NCI-H128 (cell line): ENCODE data around the gene BAG1.

Experiments
- DNase-seq: peaks from one replicate; lab custom pipeline; 2025; ENCODE audit not compliant: unreplicated experiment; lab: John Stamatoyannopoulos, UW

The BAG1 gene

GRCh38 chr9:33245341-33245740 is 19.2 kb downstream of the BAG1 start:
- DNase-seq: no peak

DNA sequence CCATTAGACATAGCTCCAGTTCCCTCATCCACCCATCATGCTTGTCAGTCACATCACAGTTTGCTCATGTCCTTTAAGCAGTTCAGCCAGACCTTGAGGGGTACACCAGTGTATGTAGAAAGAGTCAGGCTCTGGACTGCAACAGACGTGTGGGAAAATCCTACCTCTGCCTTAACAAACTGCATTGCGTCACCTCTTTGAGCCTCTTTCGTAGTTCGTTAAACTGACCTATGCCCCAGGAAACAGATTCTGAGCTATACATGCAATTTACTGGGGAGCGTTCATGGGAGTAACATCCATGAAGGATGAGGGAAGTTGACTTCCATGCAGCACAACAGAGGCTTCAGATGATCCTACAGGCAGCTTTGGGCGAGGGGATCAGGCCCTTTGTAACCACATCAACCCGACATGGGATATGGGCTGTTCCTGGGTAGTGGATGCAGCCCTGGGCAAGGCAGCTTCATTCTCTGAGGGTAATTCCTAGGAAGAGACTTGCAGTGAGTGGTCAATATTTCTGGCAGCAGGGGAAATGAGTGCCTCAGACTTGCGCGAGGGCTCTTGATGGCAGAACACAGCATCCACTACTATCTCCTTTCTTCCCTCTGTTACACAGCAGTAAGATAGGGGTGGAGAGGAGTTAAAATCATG is 20.2 kb downstream of the BAG1 start:
- no peak for DNase-seq

- no peak for DNase-seq
Measured at GRCh38 chr9:33242609-33243134, 21.8 kb downstream of the BAG1 start.

DNA sequence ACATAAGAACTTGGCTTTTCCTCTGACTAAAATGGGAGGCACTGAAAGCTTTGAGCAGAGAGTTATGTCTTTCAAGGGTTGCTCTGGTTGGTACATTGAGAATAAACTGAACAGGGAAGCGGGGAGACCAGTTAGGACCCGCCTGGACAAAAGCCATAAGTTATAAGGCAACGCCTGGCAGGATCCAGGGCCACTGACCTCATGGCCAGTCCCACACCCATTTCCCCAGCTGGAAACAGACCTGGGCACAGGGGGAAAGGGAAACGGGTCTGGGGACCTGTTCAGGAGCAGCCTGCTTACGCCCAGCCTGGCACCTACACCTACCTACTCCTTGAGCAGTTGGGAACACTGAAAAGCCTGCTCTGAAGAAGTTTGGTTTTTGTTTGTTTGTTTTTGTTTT is 23.2 kb downstream of the BAG1 start:
- DNase-seq: no peak

GRCh38 chr9:33239921-33240320 is 24.6 kb downstream of the BAG1 start, which contains the start of gene SPINK4:
TSS of gene SPINK4 (plus strand) at chr9:33240167. CDS start at chr9:33240209, 42 bp downstream.
- no peak for DNase-seq

DNA sequence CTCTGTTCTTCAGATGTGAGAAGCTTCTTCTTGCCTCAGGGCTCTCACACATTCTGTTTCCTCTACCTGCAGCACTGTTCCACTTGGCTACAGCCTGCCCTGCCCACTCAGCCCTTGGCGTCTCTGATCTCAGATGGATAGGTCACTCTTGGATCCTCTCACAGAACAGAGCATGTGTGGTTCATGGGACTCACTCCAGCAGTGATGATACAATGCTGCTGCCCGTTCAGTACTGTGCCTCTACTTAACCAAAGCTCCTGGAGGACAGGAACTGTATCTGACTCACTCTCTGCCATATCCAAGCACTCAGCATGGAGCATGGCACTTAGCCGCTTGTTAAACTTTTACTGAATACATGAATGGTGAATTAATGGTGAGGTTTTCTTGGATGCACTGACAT is 27.9 kb downstream of the BAG1 start:
- no peak for DNase-seq

DNA sequence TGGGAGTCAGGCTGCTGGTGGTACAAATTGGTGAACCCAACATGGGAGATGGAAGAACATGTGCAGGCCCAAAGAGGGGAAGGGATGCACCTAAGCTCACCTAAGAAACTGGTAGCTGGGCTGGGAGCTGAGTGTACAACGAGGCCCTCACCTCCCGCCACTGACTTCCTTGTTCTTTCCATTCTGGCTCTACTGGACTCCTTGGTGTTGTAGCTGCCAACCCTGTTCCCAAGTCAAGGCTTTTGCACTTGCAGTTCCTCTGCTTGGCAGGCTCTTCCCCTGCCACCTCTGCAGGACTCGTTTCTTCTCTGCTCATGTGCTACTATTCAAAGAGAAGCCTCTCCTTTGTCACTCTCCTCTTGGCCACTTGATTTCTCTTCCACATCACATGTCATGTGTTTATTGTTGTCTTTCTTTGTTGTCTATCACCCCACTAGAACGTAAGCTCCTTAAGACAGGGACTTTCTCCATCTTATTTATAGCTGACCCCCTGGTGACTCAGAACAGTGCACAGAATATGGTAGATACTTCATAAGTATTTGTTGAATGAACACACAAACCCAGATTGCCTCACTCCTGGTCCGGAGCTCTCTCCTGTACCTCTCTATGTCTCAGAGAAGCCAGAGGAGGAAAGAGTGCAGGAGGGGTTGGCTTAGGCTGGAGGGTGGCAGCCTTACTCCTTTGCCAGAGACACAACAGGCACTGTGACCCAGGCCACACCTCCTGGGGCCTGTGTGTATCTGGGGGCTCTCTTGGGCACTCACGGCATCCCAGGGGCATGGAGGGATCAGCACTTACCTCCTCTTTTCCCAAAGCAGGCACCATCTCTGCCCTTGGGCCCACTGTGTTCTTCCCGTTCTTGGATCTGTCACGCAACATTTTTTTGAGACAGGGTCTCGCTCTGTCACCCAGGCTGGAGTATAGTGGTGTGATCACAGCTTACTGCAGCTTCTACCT is 29.7 kb downstream of the BAG1 start:
- DNase-seq: no peak

- no peak for DNase-seq
Measured at GRCh38 chr9:33233626-33234342, 30.7 kb downstream of the BAG1 start.

DNA sequence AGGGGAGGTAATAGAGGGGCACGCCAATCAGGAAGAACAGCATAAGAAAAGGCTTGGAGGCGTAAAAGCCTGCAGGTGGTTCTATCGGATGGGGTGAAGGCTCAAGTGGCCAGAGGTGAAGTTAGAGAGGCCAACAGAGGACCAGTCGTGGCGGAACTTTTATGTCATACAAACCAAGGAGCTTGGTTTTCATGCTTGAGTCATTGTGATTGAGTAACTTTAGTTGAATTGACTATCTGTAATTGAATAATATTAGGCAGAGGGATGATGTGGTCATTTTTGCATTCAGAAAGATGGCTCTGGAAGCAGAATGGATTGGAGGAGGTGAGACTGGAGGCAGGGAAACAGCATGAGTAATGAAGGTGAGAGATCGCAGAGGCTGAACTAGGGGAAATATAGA is 31.7 kb downstream of the BAG1 start:
- no peak for DNase-seq

GRCh38 chr9:33231623-33231942 is 32.9 kb downstream of the BAG1 start:
- DNase-seq: no peak

DNA sequence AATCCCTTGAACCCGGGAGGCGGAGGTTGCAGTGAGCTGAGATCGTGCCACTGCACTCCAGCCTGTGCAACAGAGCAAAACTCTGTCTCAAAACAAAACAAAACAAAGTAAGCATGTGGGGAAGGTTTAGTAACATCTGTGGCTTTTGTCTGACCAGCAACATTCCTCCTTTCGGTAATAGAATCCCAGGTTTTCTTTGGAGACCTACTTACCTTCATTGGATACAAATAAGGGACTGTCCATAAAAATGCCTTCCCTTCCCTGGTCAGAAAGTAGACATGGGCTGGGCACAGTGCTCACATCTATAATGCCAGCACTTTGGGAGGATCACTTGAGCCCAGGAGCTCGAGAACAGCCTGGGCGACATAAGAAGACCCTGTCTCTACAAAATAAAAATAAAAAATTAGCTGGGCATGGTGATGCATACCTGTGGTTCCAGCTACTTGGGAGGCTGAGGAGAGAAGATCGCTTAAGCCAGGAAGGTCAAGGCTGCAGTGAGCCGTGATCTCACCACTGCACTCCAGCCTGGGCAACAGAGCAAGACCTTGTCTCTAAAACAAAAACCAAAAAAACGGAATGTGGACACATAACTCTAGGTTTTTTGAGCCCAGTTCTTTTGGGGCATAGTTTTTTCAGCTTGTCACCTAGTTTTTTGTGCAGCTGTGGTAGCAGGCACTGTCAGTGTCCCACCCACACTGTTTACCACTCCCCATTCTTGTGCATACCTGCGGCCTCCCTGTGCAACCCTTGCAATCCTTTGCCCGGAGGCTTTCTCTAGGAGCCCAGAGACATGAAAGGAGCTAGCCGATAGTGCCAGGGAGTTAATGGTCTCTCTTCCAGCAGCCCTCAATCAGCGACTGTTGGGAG is 33.5 kb downstream of the BAG1 start:
- no peak for DNase-seq

GRCh38 chr9:33229359-33230114 is 35.0 kb downstream of the BAG1 start:
- DNase-seq: peak; percentile 21

GRCh38 chr9:33228606-33229005 is 35.9 kb downstream of the BAG1 start:
- no peak for DNase-seq

- DNase-seq: no peak
Measured at GRCh38 chr9:33227741-33228140, 36.8 kb downstream of the BAG1 start.

GRCh38 chr9:33227008-33227398 is 37.5 kb downstream of the BAG1 start:
- no peak for DNase-seq

DNA sequence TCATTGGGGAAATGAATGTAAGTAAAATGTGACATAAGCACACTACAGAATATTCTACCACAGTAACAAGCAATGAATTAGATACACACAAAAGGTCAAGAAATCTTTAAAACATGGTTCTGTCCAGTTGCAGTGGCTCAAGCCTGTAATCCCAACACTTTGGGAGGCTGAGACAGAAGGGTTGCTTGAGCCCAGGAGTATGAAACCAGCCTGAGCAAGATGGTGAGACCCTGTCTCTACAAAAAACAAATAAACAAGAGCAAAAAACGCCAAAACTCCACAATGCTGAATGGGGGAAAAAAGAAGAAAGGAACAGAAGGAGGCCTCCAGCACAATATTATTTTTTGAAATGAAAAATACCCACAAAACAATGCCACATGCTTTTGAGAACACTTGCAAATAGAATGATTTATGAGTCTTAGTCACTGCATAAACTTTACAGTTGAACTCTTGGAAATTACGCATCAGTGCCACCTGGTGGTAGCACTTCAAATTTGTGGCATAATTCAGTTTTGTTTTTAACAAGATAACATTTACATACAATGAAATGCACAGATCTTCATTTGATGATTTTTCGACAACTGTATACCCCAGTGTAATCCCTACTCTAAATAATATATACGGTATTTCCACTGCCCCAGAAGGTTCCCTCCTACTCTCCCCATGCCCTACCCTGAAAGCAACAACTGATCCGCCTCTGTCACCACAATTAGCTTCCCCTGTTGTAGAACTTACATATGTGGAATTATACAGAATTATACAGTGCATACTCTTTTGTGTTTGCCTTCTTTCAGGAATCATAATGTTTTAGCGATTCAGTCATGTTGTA is 39.0 kb downstream of the BAG1 start:
- peak; percentile 29 for DNase-seq

- no peak for DNase-seq
Measured at GRCh38 chr9:33223696-33224095, 40.8 kb downstream of the BAG1 start.

DNA sequence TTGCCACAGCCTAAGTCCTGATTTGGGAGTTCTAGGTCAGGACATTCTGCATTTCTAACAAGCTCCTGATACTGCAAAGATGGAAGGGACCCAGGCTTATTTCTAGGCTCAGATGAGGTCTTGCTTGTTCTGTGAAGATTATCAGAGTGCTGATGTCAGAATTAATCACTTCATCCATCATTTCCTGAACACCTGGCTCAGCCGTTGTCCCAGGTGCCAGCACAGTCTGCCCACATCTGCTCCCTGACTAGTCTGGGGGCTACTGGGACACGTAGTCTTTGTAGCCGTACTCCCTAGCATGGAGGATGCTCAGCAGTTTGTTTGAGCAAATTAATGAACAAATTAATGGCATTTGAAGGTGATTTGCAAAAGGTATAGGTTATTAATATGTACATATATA is 42.5 kb downstream of the BAG1 start:
- DNase-seq: no peak

DNA sequence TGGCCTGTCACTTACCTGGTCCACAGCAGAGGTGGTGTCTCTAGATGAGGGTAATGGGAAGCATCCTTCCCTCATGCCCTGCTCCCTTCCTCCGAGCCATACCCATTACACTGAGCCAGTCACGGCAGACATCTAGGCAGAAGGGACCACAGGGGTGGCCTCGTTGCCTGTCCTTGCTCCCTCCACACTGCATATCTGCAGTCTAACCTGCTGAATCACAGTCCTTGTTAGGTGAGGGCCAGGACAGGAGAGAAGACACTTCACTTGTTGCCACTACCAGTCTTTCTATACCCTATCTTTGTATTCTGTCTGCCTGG is 43.0 kb downstream of the BAG1 start:
- DNase-seq: no peak
